ENCODE measurements around the gene KCTD5.

Gene KCTD5

GRCh38 chr16:2705351-2705750 is 23.0 kb downstream of the KCTD5 start:
- CTCF ChIA-PET, result no interaction called here
- POLR2A ChIA-PET, result interaction anchor here (1.0 kb wide), 1 partner anchor 47 kb away, joined by 5 read pairs; the partner anchor contains the start of gene SRRM2
- Histone ChIP-seq H3K4me1 (ENCODE audit: control insufficient read depth, insufficient read depth, low read length) (no peaks in the 10 kb centered on the region), H3K36me3 (ENCODE audit: control insufficient read depth in 2 of 2, insufficient read depth in 1 of 2, low read length in 2 of 2) (peaks cover 0 to 86% of the 10 kb centered on the region in 2 experiments; a peak in 1 of 3 replicates), H3K27ac (ENCODE audit: extremely low read depth, low read depth, low read length) (no peak overlapping the region), H3K4me3 (ENCODE audit: low read depth, low read length) (no peak overlapping the region), H3K9me3 (ENCODE audit: control insufficient read depth, insufficient read depth, low read depth, low read length) (no peaks in the 10 kb centered on the region)
- TF ChIP-seq ZIC2 (tag by site-specific recombination; IDR thresholded peaks at IDR 0.05) (no peak), ZNF514 (tag by site-specific recombination; IDR thresholded peaks at IDR 0.05) (no peak)

GRCh38 chr16:2706085-2706484 is 23.8 kb downstream of the KCTD5 start:
- Histone ChIP-seq H3K36me3 (ENCODE audit: control insufficient read depth in 2 of 2, insufficient read depth in 1 of 2, low read length in 2 of 2) (peaks cover 0 to 82% of the 10 kb centered on the region in 2 experiments; a peak in 1 of 3 replicates), H3K27ac (ENCODE audit: extremely low read depth, low read depth, low read length) (no peak overlapping the region), H3K9me3 (ENCODE audit: control insufficient read depth, insufficient read depth, low read depth, low read length) (no peaks in the 10 kb centered on the region), H3K4me3 (ENCODE audit: low read depth, low read length) (no peak overlapping the region), H3K4me1 (ENCODE audit: control insufficient read depth, insufficient read depth, low read length) (no peaks in the 10 kb centered on the region)
- TF ChIP-seq OVOL3 (tag by site-specific recombination; IDR thresholded peaks at IDR 0.05) (no peak), ZNF223 (tag by site-specific recombination; IDR thresholded peaks at IDR 0.05) (no peak), KLF8 (tag by site-specific recombination; IDR thresholded peaks at IDR 0.05) (no peak), ZNF660 (tag by site-specific recombination; IDR thresholded peaks at IDR 0.05) (no peak), ZNF645 (tag by site-specific recombination; IDR thresholded peaks at IDR 0.05) (no peak), ZNF175 (tag by site-specific recombination; IDR thresholded peaks at IDR 0.05) (no peak), ZNF670 (tag by site-specific recombination; IDR thresholded peaks at IDR 0.05; ENCODE audit: low read depth) (no peak), ZNF560 (tag by site-specific recombination; IDR thresholded peaks at IDR 0.05; ENCODE audit: borderline replicate concordance) (no peak), ZNF10 (tag by site-specific recombination; IDR thresholded peaks at IDR 0.05) (no peak), GLI2 (tag by site-specific recombination; IDR thresholded peaks at IDR 0.05; ENCODE audit: borderline replicate concordance, low read depth) (no peak), SP3 (tag by site-specific recombination; IDR thresholded peaks at IDR 0.05) (no peak)
- TF ChIP-seq, protein P1, sequence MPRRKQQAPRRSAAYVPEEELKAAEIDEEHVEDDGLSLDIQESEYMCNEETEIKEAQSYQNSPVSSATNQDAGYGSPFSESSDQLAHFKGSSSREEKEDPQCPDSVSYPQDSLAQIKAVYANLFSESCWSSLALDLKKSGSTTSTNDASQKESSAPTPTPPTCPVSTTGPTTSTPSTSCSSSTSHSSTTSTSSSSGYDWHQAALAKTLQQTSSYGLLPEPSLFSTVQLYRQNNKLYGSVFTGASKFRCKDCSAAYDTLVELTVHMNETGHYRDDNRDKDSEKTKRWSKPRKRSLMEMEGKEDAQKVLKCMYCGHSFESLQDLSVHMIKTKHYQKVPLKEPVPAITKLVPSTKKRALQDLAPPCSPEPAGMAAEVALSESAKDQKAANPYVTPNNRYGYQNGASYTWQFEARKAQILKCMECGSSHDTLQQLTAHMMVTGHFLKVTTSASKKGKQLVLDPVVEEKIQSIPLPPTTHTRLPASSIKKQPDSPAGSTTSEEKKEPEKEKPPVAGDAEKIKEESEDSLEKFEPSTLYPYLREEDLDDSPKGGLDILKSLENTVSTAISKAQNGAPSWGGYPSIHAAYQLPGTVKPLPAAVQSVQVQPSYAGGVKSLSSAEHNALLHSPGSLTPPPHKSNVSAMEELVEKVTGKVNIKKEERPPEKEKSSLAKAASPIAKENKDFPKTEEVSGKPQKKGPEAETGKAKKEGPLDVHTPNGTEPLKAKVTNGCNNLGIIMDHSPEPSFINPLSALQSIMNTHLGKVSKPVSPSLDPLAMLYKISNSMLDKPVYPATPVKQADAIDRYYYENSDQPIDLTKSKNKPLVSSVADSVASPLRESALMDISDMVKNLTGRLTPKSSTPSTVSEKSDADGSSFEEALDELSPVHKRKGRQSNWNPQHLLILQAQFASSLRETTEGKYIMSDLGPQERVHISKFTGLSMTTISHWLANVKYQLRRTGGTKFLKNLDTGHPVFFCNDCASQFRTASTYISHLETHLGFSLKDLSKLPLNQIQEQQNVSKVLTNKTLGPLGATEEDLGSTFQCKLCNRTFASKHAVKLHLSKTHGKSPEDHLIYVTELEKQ (tag by site-specific recombination; IDR thresholded peaks at IDR 0.05; ENCODE audit: borderline replicate concordance), result no peak
- TF ChIP-seq, protein P2, sequence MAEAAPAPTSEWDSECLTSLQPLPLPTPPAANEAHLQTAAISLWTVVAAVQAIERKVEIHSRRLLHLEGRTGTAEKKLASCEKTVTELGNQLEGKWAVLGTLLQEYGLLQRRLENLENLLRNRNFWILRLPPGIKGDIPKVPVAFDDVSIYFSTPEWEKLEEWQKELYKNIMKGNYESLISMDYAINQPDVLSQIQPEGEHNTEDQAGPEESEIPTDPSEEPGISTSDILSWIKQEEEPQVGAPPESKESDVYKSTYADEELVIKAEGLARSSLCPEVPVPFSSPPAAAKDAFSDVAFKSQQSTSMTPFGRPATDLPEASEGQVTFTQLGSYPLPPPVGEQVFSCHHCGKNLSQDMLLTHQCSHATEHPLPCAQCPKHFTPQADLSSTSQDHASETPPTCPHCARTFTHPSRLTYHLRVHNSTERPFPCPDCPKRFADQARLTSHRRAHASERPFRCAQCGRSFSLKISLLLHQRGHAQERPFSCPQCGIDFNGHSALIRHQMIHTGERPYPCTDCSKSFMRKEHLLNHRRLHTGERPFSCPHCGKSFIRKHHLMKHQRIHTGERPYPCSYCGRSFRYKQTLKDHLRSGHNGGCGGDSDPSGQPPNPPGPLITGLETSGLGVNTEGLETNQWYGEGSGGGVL (tag by site-specific recombination; IDR thresholded peaks at IDR 0.05), result no peak
- ChIA-PET CTCF (interaction anchor here (0.6 kb wide), 1 partner anchor 9 kb away, joined by 3 read pairs; no protein-coding TSS in a partner anchor), POLR2A (interaction anchor here (1.0 kb wide), 1 partner anchor 46 kb away, joined by 5 read pairs; the partner anchor contains the start of gene SRRM2)
